PC-3 (cell line): Measurements from ENCODE around the gene DEFB131B.

Source experiments
- CTCF ChIP-seq: fragments of 300-600 bp; sonication (generic); conservative IDR thresholded peaks from 2 replicates; pipeline ENCODE4 v1.5.1; 2017; ENCODE audit warnings: antibody characterized with exemption, low read depth, mild to moderate bottlenecking, low read length
- EZH2 ChIP-seq: fragments of 300-600 bp; sonication (generic); IDR thresholded peaks from one replicate; pipeline ENCODE4 v1.6.1; 2017; ENCODE audit warnings: antibody characterized with exemption, mild to moderate bottlenecking, low read length; ENCODE audit not compliant: unreplicated experiment

- TF ChIP-seq CTCF: no peak
- TF ChIP-seq EZH2: no peak
Measured at GRCh38 chr11:71928737-71929443, 50.6 kb downstream of the DEFB131B start, which contains the start of gene RNF121.
